Left forelimb (tissue), 1 donor: ENCODE data around the gene PRELID3B.

Experiments used
- DNase-seq: peaks from one replicate; pipeline ENCODE4 v3.0.0-alpha.2; 2018; ENCODE audit warnings: low spot score

PRELID3B gene

GRCh38 chr20:58994390-58995159, 48.0 kb downstream of the PRELID3B start:
- no peak for DNase-seq

GRCh38 chr20:58993332-58994248, 49.0 kb downstream of the PRELID3B start:
- DNase-seq = no peak

- no peak for DNase-seq
Measured at GRCh38 chr20:58992911-58993310, 49.7 kb downstream of the PRELID3B start.

- no peak for DNase-seq
Measured at GRCh38 chr20:58991715-58992114, 50.9 kb downstream of the PRELID3B start.

- no peak for DNase-seq
Measured at GRCh38 chr20:58990651-58991445, 51.7 kb downstream of the PRELID3B start.

GRCh38 chr20:58989196-58989595, 53.4 kb downstream of the PRELID3B start:
- no peak for DNase-seq

GRCh38 chr20:58988565-58988882, 54.1 kb downstream of the PRELID3B start:
- no peak for DNase-seq

GRCh38 chr20:58987790-58988564, 54.6 kb downstream of the PRELID3B start:
- DNase-seq = no peak

- no peak for DNase-seq
Measured at GRCh38 chr20:58986968-58987517, 55.5 kb downstream of the PRELID3B start.

- DNase-seq = no peak
Measured at GRCh38 chr20:58986286-58986967, 56.2 kb downstream of the PRELID3B start.

GRCh38 chr20:58985656-58986055, 56.9 kb downstream of the PRELID3B start:
- DNase-seq = no peak

- DNase-seq = no peak
Measured at GRCh38 chr20:58984691-58985090, 57.9 kb downstream of the PRELID3B start.
